H1 (cell line): ENCODE results near the gene CNFN.

Source experiments
- BACH1 ChIP-seq: IDR thresholded peaks from 2 replicates; pipeline ENCODE4 v1.6.1; 2012; ENCODE audit warnings: low read length, improper control_type of control experiment
- CBX5 ChIP-seq: fragments of 300-800, 300-1000 bp; sonication (generic); IDR thresholded peaks from 2 replicates; pipeline ENCODE4 v1.7.1; 2016; ENCODE audit warnings: antibody characterized with exemption, low read length, low read depth
- EP300 ChIP-seq, 2 experiments: IDR thresholded peaks; 1 replicate in 1 of 2; 2 replicates in 1 of 2; pipeline ENCODE4 v1.6.1; 2011 to 2012; ENCODE audit warnings: low read depth in 2 of 2, low read length in 2 of 2, mild to moderate bottlenecking in 2 of 2, borderline replicate concordance in 1 of 2, inconsistent platforms in 1 of 2, moderate library complexity in 1 of 2
- EZH2 ChIP-seq: fragments of 200-600 bp; sonication (generic); IDR thresholded peaks from 2 replicates; pipeline ENCODE4 v1.7.1; 2012; ENCODE audit warnings: low read depth, mild to moderate bottlenecking, moderate library complexity, low read length, inconsistent platforms; ENCODE audit not compliant: severe bottlenecking
- JUND ChIP-seq: IDR thresholded peaks from 2 replicates; pipeline ENCODE4 v1.6.1; 2011; ENCODE audit warnings: mild to moderate bottlenecking, improper control_type of control experiment, low read length
- MAFK ChIP-seq: IDR thresholded peaks from 2 replicates; pipeline ENCODE4 v1.6.1; 2012; ENCODE audit warnings: low read depth, mild to moderate bottlenecking, improper control_type of control experiment, low read length
- RAD21 ChIP-seq, 2 experiments: IDR thresholded peaks in 1 of 2; conservative IDR thresholded peaks in 1 of 2; 2 replicates each; pipeline ENCODE4 v1.6.1; 2011; ENCODE audit warnings: low read depth in 2 of 2, low read length in 2 of 2, improper control_type of control experiment in 1 of 2, inconsistent platforms in 1 of 2, mild to moderate bottlenecking in 1 of 2, moderate library complexity in 1 of 2
- RFX5 ChIP-seq: IDR thresholded peaks from 2 replicates; pipeline ENCODE4 v1.6.1; 2011; ENCODE audit warnings: low read depth, low read length, improper control_type of control experiment, borderline replicate concordance
- TAF1 ChIP-seq: IDR thresholded peaks from 2 replicates; pipeline ENCODE4 v1.6.1; 2011; ENCODE audit warnings: mild to moderate bottlenecking, low read depth, low read length
- TCF12 ChIP-seq: IDR thresholded peaks from 2 replicates; pipeline ENCODE4 v1.6.1; 2011; ENCODE audit warnings: low read depth, mild to moderate bottlenecking, low read length
- YY1 ChIP-seq: IDR thresholded peaks from 2 replicates; pipeline ENCODE4 v1.6.1; 2011; ENCODE audit warnings: low read depth, mild to moderate bottlenecking, low read length
- TF ChIP-seq, protein P1 (sequence below), 3 experiments: IDR thresholded peaks; 1 replicate in 2 of 3; 2 replicates in 1 of 3; pipeline versions ENCODE4 v1.5.1 to v1.6.1; 2011; ENCODE audit warnings: low read length in 3 of 3, mild to moderate bottlenecking in 3 of 3, inconsistent platforms in 2 of 3, low read depth in 1 of 3, moderate library complexity in 1 of 3; ENCODE audit not compliant: insufficient read depth in 1 of 3; ENCODE audit errors: control extremely low read depth in 1 of 3

DNA sequence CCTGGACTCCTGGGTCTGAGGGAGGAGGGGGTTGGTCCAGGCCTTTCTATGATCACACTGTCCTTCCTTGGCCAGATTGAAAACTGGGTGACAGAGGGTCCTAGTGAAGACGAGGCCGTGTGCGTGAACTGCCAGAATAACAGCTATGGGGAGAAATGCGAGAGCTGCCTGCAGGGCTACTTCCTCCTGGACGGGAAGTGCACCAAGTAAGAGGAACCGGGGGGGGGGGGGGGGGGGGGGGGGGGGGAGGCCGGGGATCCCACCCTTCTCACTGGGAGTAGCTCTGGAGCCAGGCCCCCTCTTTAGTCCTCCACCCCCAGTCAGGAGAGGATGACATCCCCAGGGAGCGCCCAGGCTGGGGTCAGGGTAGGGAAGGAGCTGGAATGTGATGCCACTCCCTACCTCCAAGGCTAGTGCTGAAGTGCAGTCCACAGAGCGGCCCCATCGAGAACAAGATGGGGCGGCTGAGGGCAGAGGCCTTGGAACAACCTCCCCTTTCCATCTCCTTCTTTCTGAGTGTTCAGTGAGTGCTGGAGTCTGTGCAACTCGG is 19.4 kb downstream of the CNFN start:
- TF ChIP-seq, protein P1, sequence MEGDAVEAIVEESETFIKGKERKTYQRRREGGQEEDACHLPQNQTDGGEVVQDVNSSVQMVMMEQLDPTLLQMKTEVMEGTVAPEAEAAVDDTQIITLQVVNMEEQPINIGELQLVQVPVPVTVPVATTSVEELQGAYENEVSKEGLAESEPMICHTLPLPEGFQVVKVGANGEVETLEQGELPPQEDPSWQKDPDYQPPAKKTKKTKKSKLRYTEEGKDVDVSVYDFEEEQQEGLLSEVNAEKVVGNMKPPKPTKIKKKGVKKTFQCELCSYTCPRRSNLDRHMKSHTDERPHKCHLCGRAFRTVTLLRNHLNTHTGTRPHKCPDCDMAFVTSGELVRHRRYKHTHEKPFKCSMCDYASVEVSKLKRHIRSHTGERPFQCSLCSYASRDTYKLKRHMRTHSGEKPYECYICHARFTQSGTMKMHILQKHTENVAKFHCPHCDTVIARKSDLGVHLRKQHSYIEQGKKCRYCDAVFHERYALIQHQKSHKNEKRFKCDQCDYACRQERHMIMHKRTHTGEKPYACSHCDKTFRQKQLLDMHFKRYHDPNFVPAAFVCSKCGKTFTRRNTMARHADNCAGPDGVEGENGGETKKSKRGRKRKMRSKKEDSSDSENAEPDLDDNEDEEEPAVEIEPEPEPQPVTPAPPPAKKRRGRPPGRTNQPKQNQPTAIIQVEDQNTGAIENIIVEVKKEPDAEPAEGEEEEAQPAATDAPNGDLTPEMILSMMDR (IDR thresholded peaks at IDR 0.05; ENCODE audit: control extremely low read depth in 1 of 3, insufficient read depth in 1 of 3, low read depth in 1 of 3, low read length in 3 of 3) = no peak
- no peak for TF ChIP-seq BACH1
- no peak for TF ChIP-seq MAFK
- no peak for TF ChIP-seq TCF12
- TF ChIP-seq TAF1 = no peak
- TF ChIP-seq EZH2 = no peak
- no peak for TF ChIP-seq RAD21 (IDR thresholded peaks at IDR 0.05 in 1 of 2, conservative IDR thresholded peaks at IDR 0.05 in 1 of 2; ENCODE audit: low read depth in 2 of 2, low read length in 2 of 2)
- no peak for TF ChIP-seq CBX5
- no peak for TF ChIP-seq JUND
- TF ChIP-seq EP300 (IDR thresholded peaks at IDR 0.05; ENCODE audit: borderline replicate concordance in 1 of 2, low read depth in 2 of 2, low read length in 2 of 2) = no peak
- no peak for TF ChIP-seq YY1
- TF ChIP-seq RFX5 = no peak
